Panc1 (cell line): ENCODE results near the gene CDK5. TPM values are rescaled to one million over a fixed set of nuclear protein-coding genes. Genes with fewer than 3 reads are reported as not detected.

ENCODE experiments used
- ATAC-seq: fragments of 200-7000 bp; cut with Tn5 transposase; 2 replicates; pipeline ENCODE4 v1.9.1; 2020; ENCODE audit warnings: mild to moderate bottlenecking, moderate library complexity
- BruUV-seq: library from RNA; stranded (reverse); fragments of 400-500 nt; replicated peaks from 2 replicates; lab custom pipeline; 2021; lab: Mats Ljungman, UMichigan
- CTCF ChIA-PET: fragments of 300-600 bp; sonication (Branson Sonifier 250); formaldehyde crosslinking; loops from one replicate; lab custom pipeline; 2022; ENCODE audit warnings: antibody characterized with exemption; lab: Charles Lee
- POLR2A ChIA-PET: fragments of 300-600 bp; sonication (Branson Sonifier 250); formaldehyde crosslinking; loops from one replicate; lab custom pipeline; 2022; ENCODE audit warnings: antibody characterized with exemption; lab: Charles Lee
- DNase-seq: peaks from one replicate; pipeline ENCODE4 v3.0.0-alpha.2; 2010; ENCODE audit warnings: low read depth, low spot score
- H3K27ac ChIP-seq: 2 replicates; pipeline ENCODE4 v1.5.1; 2011; ENCODE audit warnings: mild to moderate bottlenecking, low read length, inconsistent platforms
- H3K27me3 ChIP-seq: fragments of 200-500 bp; sonication (Bioruptor generic); 2 replicates; pipeline ENCODE4 v1.6.0; 2014; ENCODE audit warnings: low read length, inconsistent platforms; ENCODE audit not compliant: control insufficient read depth, insufficient read depth
- H3K36me3 ChIP-seq: fragments of 200-500 bp; sonication (Bioruptor generic); 2 replicates; pipeline ENCODE4 v1.5.1; 2014; ENCODE audit warnings: inconsistent platforms, mild to moderate bottlenecking, low read length, moderate library complexity; ENCODE audit not compliant: control insufficient read depth, insufficient read depth
- H3K4me1 ChIP-seq: 2 replicates; pipeline ENCODE4 v1.5.1; 2011; ENCODE audit warnings: inconsistent platforms, mild to moderate bottlenecking, low read length, moderate library complexity; ENCODE audit not compliant: control insufficient read depth, insufficient read depth
- H3K4me3 ChIP-seq, 2 experiments: 2 replicates each; pipeline ENCODE4 v1.5.1; 2011 to 2012; ENCODE audit warnings: low read depth in 2 of 2, low read length in 2 of 2, mild to moderate bottlenecking in 2 of 2, inconsistent platforms in 1 of 2, moderate library complexity in 1 of 2
- H3K9me3 ChIP-seq: fragments of 200-500 bp; sonication (Bioruptor generic); 2 replicates; pipeline ENCODE4 v1.5.1; 2014; ENCODE audit warnings: low read depth, mild to moderate bottlenecking, inconsistent platforms, low read length, moderate library complexity; ENCODE audit not compliant: control insufficient read depth, insufficient read depth
- POLR2AphosphoS5 ChIP-seq: IDR thresholded peaks from 2 replicates; pipeline ENCODE4 v1.6.1; 2012; ENCODE audit warnings: mild to moderate bottlenecking, low read depth, low read length, moderate library complexity
- SIN3A ChIP-seq: IDR thresholded peaks from 2 replicates; pipeline ENCODE4 v1.6.1; 2012; ENCODE audit warnings: low read depth, mild to moderate bottlenecking, low read length, moderate library complexity, borderline replicate concordance; ENCODE audit not compliant: insufficient read depth
- TCF7L2 ChIP-seq: IDR thresholded peaks from 2 replicates; pipeline ENCODE4 v1.6.1; 2011; ENCODE audit warnings: mild to moderate bottlenecking, low read depth, low read length, inconsistent platforms
- in situ Hi-C: cut with HindIII; loops from 2 replicates; pipeline ENCODE4 v1.10.0; 2016; ENCODE audit warnings: low sequenced_read_pairs, low pct_unique_long_range_greater_than_20kb
- intact Hi-C: fragments of 100-400 bp; cut with micrococcal nuclease; formaldehyde crosslinking; loops from one replicate; pipeline ENCODE4 v1.10.0; 2022; ENCODE audit not compliant: unreplicated experiment
- total RNA-seq: library from RNA; stranded (reverse); gene quantifications from one replicate; pipeline ENCODE4 v1.2.1, GENCODE V29; 2021; ENCODE audit not compliant: unreplicated experiment
- TF ChIP-seq, protein P1 (sequence below), 2 experiments: IDR thresholded peaks; 2 replicates each; pipeline ENCODE4 v1.6.1; 2011 to 2012; ENCODE audit warnings: low read depth in 2 of 2, control low read depth in 1 of 2, low read length in 1 of 2, mild to moderate bottlenecking in 1 of 2, moderate library complexity in 1 of 2; ENCODE audit not compliant: insufficient read depth in 1 of 2
- TF ChIP-seq, protein P2 (sequence below): fragments of 450-650 bp; IDR thresholded peaks from 2 replicates; pipeline ENCODE4 v1.5.1; 2017; ENCODE audit warnings: mild to moderate bottlenecking

Gene CDK5
- total RNA-seq, 1 experiment from 2014 or later, result 25.6 TPM

DNA sequence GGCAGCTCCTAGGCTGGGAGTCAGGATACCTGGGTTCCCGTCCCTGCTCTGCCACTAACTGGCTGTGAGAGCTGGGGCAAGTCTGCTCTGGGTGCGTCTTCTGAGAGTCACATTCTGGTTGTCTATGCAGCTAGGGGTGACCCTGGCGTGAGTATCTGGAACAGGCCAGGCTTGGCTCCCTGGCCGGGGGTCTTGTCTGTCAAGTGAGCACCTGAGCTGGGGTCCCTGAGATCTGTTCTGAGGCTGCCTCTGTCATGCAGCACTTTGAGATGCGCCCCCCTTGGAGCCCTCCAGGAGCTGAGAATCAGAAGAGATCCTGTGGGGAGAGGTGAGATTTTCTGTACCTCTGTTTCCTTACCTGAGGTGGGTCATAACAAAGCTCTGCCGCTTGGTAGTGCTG lies 36.1 kb upstream of the CDK5 start:
- peaks cover 17% of the 10 kb centered on the region; the same call in 1 of the 2 replicates for H3K4me1 ChIP-seq
- no peak overlapping the region for H3K4me3 ChIP-seq
- intact Hi-C loops (no loop called here), in situ Hi-C loops (no loop called here)
- ChIA-PET CTCF (no interaction called here), POLR2A (no interaction called here)
- no peaks in the 10 kb centered on the region for H3K36me3 ChIP-seq
- H3K27me3 ChIP-seq, result no peaks in the 10 kb centered on the region
- DNase-seq (no peak), ATAC-seq (no peak)
- no TSS peak for BruUV-seq
- H3K9me3 ChIP-seq, result no peaks in the 10 kb centered on the region
- TF ChIP-seq, protein P1, sequence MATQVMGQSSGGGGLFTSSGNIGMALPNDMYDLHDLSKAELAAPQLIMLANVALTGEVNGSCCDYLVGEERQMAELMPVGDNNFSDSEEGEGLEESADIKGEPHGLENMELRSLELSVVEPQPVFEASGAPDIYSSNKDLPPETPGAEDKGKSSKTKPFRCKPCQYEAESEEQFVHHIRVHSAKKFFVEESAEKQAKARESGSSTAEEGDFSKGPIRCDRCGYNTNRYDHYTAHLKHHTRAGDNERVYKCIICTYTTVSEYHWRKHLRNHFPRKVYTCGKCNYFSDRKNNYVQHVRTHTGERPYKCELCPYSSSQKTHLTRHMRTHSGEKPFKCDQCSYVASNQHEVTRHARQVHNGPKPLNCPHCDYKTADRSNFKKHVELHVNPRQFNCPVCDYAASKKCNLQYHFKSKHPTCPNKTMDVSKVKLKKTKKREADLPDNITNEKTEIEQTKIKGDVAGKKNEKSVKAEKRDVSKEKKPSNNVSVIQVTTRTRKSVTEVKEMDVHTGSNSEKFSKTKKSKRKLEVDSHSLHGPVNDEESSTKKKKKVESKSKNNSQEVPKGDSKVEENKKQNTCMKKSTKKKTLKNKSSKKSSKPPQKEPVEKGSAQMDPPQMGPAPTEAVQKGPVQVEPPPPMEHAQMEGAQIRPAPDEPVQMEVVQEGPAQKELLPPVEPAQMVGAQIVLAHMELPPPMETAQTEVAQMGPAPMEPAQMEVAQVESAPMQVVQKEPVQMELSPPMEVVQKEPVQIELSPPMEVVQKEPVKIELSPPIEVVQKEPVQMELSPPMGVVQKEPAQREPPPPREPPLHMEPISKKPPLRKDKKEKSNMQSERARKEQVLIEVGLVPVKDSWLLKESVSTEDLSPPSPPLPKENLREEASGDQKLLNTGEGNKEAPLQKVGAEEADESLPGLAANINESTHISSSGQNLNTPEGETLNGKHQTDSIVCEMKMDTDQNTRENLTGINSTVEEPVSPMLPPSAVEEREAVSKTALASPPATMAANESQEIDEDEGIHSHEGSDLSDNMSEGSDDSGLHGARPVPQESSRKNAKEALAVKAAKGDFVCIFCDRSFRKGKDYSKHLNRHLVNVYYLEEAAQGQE (IDR thresholded peaks at IDR 0.05; ENCODE audit: insufficient read depth in 1 of 2, low read depth in 2 of 2, low read length in 1 of 2), result no peak
- TF ChIP-seq TCF7L2, result no peak
- TF ChIP-seq POLR2AphosphoS5, result no peak
- TF ChIP-seq SIN3A, result no peak
- H3K27ac ChIP-seq, result no peak overlapping the region

DNA sequence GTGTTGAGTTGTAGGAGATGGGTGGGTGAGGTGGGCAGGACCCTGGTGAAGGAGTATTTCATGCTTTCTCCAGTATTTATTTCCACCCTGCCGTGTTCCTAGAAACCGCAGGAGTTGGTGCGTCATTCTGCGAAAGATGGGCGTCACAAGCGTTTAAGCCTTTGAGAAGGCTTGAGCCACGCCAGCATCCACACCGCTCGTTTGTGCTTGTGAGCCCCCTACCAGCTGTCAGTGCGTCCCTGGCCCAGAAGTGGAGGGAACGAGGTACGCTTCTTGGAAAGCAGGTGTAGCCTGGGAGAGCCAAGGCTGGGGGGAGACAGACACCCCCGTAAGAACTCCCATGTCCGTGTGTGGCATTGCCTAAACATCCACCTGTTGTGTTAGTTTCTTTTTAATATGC lies 34.3 kb upstream of the CDK5 start:
- ChIA-PET CTCF (no interaction called here), POLR2A (no interaction called here)
- no peaks in the 10 kb centered on the region for H3K9me3 ChIP-seq
- BruUV-seq, result no TSS peak
- TF ChIP-seq, protein P2, sequence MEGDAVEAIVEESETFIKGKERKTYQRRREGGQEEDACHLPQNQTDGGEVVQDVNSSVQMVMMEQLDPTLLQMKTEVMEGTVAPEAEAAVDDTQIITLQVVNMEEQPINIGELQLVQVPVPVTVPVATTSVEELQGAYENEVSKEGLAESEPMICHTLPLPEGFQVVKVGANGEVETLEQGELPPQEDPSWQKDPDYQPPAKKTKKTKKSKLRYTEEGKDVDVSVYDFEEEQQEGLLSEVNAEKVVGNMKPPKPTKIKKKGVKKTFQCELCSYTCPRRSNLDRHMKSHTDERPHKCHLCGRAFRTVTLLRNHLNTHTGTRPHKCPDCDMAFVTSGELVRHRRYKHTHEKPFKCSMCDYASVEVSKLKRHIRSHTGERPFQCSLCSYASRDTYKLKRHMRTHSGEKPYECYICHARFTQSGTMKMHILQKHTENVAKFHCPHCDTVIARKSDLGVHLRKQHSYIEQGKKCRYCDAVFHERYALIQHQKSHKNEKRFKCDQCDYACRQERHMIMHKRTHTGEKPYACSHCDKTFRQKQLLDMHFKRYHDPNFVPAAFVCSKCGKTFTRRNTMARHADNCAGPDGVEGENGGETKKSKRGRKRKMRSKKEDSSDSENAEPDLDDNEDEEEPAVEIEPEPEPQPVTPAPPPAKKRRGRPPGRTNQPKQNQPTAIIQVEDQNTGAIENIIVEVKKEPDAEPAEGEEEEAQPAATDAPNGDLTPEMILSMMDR, result no peak
- TF ChIP-seq TCF7L2, result no peak
- H3K27me3 ChIP-seq, result no peaks in the 10 kb centered on the region
- no peak overlapping the region for H3K27ac ChIP-seq
- no peak overlapping the region for H3K4me3 ChIP-seq
- H3K4me1 ChIP-seq, result peaks cover 27% of the 10 kb centered on the region; the same call in 1 of the 2 replicates
- intact Hi-C loops (no loop called here), in situ Hi-C loops (no loop called here)
- DNase-seq, result no peak
- no peaks in the 10 kb centered on the region; the same call in 1 of the 2 replicates for H3K36me3 ChIP-seq
- ATAC-seq, result no peak

DNA sequence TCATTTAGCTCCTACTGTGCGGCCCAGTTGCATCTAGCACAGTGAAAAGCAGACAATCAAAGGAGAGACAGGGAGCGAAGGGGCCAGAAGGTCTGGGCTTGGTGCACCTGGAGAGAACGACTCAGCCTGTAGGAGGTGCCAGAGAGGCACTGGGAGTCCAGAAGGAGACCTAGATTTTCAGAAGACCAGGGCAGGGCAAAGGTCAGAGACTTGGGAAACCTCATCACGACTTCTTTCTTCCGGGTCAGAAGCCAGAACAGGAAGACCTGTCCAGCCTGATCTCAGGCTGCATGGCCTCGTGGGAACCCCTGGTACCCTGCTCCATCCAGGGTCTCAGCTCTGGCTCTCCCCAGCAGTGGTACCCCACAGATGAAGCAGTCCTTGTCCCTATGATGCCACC lies 33.7 kb upstream of the CDK5 start:
- no TSS peak for BruUV-seq
- POLR2A ChIA-PET, result no interaction called here
- in situ Hi-C loops, result no loop called here
- intact Hi-C loops, result no loop called here
- ATAC-seq, result no peak
- CTCF ChIA-PET, result no interaction called here
- no peak overlapping the region for H3K27ac ChIP-seq
- no peaks in the 10 kb centered on the region for H3K27me3 ChIP-seq
- peaks cover 27% of the 10 kb centered on the region; the same call in 1 of the 2 replicates for H3K4me1 ChIP-seq
- TF ChIP-seq, protein P1 (IDR thresholded peaks at IDR 0.05; ENCODE audit: insufficient read depth in 1 of 2, low read depth in 2 of 2, low read length in 1 of 2), result no peak
- TF ChIP-seq, protein P2, result peak; percentile 82
- H3K36me3 ChIP-seq, result no peaks in the 10 kb centered on the region; the same call in 1 of the 2 replicates
- no peak for DNase-seq
- H3K9me3 ChIP-seq, result no peaks in the 10 kb centered on the region
- no peak overlapping the region for H3K4me3 ChIP-seq
